ENCODE data around the gene BNC2.

GRCh38 chr9:16398691-16399090 lies 471.8 kb downstream of the BNC2 start:
- TF ChIP-seq POLR2A (IDR thresholded peaks at IDR 0.05; ENCODE audit: low read length) (no peak), GATA1 (IDR thresholded peaks at IDR 0.05; ENCODE audit: low read depth, low read length) (no peak)
